GM11168 (cell line): ENCODE results near the gene PRKCQ.

Experiments
- in situ Hi-C: fragments of 300-500 bp; cut with MboI; formaldehyde crosslinking; loops from one replicate; pipeline ENCODE4 v1.12.0; 2022; ENCODE audit warnings: low sequenced_read_pairs; ENCODE audit not compliant: unreplicated experiment

Gene PRKCQ

GRCh38 chr10:6574664-6575176 lies 5.4 kb downstream of the PRKCQ start:
- in situ Hi-C loops, result no loop called here

DNA sequence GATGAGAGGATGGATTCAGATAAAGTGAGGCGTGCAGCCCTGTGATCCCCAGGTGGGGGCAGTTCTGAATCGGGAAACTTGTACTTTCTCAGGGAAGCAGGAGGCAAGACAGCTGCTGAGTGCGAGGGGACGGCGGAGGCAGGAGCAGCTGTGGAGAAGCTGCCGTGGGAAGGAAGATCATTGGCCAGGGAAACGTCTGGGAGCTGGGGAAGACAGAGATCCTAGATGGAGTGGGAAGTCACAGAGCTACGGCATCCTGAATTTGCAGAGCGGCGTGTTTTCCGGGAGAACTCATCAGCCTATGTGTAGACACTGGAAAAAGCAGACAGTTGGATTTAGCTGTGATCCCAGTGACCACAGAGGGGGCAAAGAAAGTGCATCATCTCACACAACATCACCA lies 9.2 kb downstream of the PRKCQ start:
- in situ Hi-C loops, result no loop called here

- in situ Hi-C loops, result no loop called here
Observed at GRCh38 chr10:6569259-6569658, 10.8 kb downstream of the PRKCQ start.

DNA sequence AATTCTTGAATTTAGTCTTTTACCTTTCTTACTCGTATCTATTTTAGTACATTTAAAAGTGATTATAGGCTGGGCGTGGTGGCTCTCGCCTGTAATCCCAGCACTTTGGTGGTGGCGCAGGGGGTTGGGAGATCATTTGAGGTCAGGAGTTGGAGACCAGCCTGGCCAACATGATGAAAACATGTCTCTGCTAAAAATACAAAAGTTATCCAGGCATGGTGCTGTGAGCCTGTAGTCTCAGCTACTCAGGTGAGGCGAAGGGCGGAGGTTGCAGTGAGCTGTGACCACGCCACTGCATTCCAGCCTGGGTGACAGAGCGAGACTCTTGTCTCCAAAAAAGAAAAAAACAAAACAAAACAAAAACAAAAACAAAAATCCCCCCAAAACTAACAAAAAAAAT lies 12.2 kb downstream of the PRKCQ start:
- in situ Hi-C loops, result no loop called here

GRCh38 chr10:6567203-6567703 lies 12.8 kb downstream of the PRKCQ start:
- in situ Hi-C loops, result no loop called here

DNA sequence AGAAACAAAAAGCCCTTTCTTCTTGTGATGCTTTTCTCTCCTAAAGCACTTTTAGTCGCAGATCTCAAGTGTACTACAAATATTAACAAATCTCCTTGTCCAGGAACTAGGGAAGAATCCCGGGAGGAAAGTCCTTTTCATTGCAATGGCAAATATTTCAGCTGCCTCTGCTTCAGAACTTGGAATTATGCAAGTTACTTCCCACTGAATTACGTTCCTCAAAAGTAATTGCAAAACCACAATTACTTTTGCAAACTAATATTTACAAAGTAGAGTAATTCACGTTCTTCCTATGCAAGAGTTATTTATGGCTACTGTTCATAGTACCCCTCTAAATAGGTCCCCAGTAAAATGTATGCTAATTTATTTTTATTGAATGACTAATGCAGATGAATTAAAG lies 14.5 kb downstream of the PRKCQ start:
- in situ Hi-C loops, result no loop called here

DNA sequence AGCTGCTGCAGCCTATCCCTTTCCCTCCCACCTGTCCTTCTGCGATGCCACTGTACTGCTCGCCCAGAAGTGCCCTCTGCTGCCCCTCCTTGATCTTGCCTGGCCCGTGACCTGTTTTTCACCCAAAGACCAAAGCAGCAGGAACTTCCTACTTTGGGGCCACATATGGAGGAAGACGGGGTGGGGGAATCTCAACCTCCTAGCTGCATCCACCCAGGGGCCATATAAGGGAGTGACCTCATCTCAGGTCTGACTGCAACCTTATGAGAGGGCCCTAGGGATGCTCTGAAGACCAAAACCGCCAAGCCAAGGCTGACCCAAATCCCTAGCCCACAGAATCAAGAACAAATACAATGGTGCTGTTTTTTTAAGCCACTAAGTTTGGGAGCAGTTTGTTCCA lies 15.7 kb downstream of the PRKCQ start:
- in situ Hi-C loops, result no loop called here

DNA sequence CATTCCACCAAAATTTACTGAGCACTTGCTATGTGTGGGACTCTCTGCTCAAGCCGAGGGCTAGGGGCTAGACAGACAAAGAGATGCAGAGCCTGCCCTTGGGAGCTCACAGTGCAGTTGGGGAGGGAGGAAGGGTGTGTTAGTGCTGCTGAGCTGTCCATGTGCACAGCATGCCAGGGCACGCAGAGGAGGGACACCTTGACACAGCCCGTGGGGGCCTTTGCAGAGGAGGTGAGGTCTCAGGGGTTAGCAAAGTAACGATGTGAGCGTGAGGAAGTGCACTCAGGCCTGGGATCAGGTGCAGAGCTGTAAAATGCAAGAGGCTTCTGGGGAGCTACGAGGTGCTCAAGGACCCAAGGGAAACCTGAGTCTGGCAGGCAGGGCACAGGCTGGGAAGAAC lies 16.3 kb downstream of the PRKCQ start:
- in situ Hi-C loops, result no loop called here

GRCh38 chr10:6563075-6563474 lies 17.0 kb downstream of the PRKCQ start:
- in situ Hi-C loops, result no loop called here

- in situ Hi-C loops, result no loop called here
Observed at GRCh38 chr10:6562221-6562620, 17.9 kb downstream of the PRKCQ start.

DNA sequence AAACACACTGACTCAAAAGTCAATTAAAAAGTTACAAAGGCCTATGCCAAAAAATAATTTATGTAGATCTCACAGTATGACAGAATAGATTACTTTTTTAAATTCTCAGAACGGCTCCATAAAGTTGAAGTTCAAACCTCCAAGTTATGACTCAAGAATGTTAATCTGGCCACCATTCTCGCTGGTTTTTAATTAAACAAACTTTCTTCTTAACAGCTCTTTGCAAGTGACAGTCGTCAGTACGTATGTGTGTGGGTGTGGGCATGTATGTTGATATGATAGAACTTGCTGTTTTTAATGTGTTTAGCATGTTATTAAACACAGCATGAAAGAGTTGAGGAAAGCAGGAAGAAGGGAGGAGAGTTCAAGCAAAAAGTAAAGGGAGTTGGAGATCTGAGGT lies 18.5 kb downstream of the PRKCQ start:
- in situ Hi-C loops, result no loop called here

DNA sequence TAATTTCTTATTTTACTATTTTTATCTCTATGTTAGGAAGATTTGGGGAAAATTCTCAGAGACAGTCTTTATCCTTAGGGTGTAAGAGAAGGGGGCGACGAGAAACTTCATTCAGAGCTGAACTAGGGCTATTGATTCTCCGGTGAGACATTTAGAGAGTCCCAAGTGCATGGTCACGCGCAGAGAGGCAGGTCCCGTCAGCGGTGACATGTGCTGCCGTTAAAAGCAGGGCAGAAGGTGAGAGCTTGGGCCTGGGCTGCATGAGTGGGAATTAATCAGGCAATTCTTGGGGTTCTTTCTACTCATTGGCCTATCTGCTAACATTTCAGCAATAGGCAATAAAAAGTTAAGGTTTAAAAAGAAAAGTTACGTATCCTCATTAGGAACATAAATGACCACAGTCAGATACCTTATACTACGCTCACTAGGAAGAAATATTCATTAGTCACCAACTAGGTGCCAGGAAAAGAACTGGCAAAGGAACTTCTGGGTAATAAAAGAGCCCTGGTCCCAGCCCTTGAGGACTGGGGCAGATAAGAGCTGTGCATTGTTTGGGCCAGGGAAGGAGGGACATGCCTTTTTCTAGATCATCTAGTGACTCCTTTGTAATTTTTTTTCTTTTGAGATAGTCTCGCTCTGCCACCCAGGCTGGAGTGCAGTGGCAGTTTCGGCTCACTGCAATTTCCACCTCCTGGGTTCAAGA lies 21.2 kb downstream of the PRKCQ start:
- in situ Hi-C loops, result no loop called here

DNA sequence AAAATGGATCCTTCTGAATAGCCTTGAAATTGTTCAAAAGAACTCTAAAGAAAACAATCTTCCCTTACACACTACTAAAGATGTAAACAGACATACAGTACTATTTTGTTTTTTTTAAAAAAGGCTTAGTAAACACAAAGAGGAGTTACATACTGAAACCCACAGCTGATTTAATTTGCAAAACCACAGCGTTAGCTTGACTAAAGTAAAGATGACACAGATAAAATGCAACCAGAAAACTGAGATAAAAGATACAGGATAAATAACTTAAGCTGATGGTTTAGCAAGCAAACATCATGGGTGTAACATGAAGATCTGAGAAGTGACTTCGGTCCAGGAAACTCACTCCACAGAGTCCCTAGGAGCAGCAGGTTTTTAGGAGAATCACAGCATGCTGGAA lies 21.8 kb downstream of the PRKCQ start:
- in situ Hi-C loops, result no loop called here

DNA sequence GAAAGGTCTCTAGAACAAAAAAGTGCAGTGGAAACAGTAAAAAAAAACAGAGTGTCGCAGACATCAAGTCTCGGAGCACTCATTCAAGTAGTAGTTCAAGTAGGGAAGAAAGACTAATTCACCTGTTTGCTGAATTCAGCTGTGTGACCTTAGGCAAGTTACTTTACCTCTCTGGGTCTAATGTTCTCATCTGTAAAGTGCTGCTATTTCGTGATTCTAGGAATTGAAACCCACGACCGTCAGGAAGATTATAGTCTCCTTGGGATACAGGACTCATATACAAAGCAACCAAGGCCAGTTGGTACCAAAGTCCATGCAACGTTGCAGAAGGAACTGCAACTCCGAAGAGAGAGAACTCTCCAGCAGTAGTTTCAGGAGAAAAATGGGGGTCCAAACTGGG lies 26.1 kb downstream of the PRKCQ start:
- in situ Hi-C loops, result no loop called here

GRCh38 chr10:6543431-6544005 lies 36.6 kb downstream of the PRKCQ start:
- in situ Hi-C loops, result no loop called here

DNA sequence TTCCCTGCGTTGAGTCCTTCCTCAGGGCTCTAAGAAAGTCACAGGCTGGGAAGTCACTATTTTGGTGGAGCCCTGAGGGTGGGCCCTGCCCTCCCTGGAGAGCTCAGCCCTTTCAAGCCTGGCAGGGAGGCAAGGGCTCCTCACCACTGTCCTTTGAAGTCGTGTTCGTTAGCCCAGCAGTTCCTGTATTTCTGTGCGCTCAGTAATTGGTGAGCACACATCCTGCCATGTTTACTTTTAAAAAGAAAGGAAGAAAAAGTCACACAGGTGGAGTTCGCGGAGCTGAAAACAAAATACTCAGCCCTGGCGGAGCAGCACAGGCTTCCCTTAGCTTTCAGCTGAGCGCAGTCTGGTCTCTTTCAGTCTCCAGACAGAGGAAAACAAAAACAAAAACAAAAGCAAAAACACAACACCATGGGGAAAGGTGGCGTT lies 37.1 kb downstream of the PRKCQ start:
- in situ Hi-C loops, result no loop called here

- in situ Hi-C loops, result no loop called here
Observed at GRCh38 chr10:6539833-6540232, 40.2 kb downstream of the PRKCQ start.

- in situ Hi-C loops, result no loop called here
Observed at GRCh38 chr10:6537770-6538169, 42.3 kb downstream of the PRKCQ start.

GRCh38 chr10:6536102-6536501 lies 44.0 kb downstream of the PRKCQ start:
- in situ Hi-C loops, result no loop called here

- in situ Hi-C loops, result no loop called here
Observed at GRCh38 chr10:6535156-6535764, 44.8 kb downstream of the PRKCQ start.

- in situ Hi-C loops, result no loop called here
Observed at GRCh38 chr10:6532321-6532720, 47.8 kb downstream of the PRKCQ start.
